ENCODE results near the gene JUNB. TPM values are rescaled to one million over a fixed set of nuclear protein-coding genes. Genes with fewer than 3 reads are reported as not detected.

The JUNB gene
- 5.7 and 6.0 TPM in 2 replicates for total RNA-seq
- long read RNA-seq, partial matches to known transcripts, result 0 of 1 reads
- long read RNA-seq, other reads (novel, unspliced or antisense), result 0 of 1 reads

DNA sequence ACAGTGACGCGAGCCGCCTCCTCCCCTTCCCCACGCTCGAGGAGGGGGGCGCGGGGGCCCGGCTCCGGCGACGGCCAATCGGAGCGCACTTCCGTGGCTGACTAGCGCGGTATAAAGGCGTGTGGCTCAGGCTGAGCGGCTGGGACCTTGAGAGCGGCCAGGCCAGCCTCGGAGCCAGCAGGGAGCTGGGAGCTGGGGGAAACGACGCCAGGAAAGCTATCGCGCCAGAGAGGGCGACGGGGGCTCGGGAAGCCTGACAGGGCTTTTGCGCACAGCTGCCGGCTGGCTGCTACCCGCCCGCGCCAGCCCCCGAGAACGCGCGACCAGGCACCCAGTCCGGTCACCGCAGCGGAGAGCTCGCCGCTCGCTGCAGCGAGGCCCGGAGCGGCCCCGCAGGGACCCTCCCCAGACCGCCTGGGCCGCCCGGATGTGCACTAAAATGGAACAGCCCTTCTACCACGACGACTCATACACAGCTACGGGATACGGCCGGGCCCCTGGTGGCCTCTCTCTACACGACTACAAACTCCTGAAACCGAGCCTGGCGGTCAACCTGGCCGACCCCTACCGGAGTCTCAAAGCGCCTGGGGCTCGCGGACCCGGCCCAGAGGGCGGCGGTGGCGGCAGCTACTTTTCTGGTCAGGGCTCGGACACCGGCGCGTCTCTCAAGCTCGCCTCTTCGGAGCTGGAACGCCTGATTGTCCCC lies at the start of gene JUNB:
Gene JUNB (plus strand): TSS at position 142 of the 706 bp plus-strand sequence. CDS start 286 bp downstream, at position 428.
- H3K9me3 Mint-ChIP-seq (ENCODE audit: low read depth), result no peaks in the 10 kb centered on the region
- H3K27me3 Mint-ChIP-seq, result peaks cover 18% of the 10 kb centered on the region
- peak within 1 kb of the TSS; percentile 80 for H3K4me3 Mint-ChIP-seq (ENCODE audit: low read depth)
- DNase-seq (ENCODE audit: low spot score, unreplicated experiment), result peak; percentile 83
- H3K4me1 Mint-ChIP-seq (ENCODE audit: low read depth), result peaks cover 18% of the 10 kb centered on the region
- H3K27ac Mint-ChIP-seq, result peak within 1 kb of the TSS; percentile 86
- TF ChIP-seq, protein P1, sequence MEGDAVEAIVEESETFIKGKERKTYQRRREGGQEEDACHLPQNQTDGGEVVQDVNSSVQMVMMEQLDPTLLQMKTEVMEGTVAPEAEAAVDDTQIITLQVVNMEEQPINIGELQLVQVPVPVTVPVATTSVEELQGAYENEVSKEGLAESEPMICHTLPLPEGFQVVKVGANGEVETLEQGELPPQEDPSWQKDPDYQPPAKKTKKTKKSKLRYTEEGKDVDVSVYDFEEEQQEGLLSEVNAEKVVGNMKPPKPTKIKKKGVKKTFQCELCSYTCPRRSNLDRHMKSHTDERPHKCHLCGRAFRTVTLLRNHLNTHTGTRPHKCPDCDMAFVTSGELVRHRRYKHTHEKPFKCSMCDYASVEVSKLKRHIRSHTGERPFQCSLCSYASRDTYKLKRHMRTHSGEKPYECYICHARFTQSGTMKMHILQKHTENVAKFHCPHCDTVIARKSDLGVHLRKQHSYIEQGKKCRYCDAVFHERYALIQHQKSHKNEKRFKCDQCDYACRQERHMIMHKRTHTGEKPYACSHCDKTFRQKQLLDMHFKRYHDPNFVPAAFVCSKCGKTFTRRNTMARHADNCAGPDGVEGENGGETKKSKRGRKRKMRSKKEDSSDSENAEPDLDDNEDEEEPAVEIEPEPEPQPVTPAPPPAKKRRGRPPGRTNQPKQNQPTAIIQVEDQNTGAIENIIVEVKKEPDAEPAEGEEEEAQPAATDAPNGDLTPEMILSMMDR (IDR thresholded peaks at IDR 0.05; ENCODE audit: unreplicated experiment), result no peak
- H3K36me3 Mint-ChIP-seq (ENCODE audit: insufficient read depth), result no peaks in the 10 kb centered on the region

DNA sequence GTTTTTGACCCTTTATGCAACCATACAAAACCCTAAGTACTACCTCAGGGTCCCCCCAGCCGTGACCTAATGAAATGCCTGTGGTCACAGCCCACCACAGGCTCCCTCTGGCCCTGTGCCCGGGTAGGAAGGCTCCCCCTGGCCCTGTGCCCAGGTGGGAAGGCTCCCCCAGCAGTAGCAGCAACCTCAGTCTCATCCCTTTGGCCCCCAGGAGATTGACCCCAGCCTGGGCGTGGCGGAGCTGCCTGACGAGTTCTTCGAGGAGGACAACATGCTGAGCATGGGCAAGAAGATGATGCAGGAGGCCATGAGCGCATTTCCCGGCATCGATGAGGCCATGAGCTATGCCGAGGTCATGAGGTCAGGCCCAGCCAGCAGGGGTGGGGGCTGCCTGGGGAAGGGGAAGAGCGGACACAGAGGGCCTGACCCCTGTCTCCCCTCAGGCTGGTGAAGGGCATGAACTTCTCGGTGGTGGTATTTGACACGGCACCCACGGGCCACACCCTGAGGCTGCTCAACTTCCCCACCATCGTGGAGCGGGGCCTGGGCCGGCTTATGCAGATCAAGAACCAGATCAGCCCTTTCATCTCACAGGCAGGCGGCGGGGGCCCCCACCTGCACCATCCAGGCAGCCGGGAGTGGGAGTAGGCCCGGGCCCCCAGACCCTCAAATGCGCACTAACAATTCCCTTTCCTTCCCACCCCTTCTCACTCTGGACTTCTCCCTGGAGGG lies 46.0 kb upstream of the JUNB start:
- Mint-ChIP-seq H3K27ac (no peak overlapping the region), H3K27me3 (peaks cover 14% of the 10 kb centered on the region), H3K4me3 (ENCODE audit: low read depth) (no peak overlapping the region), H3K4me1 (ENCODE audit: low read depth) (no peaks in the 10 kb centered on the region), H3K9me3 (ENCODE audit: low read depth) (peaks cover 5% of the 10 kb centered on the region), H3K36me3 (ENCODE audit: insufficient read depth) (peaks cover 31% of the 10 kb centered on the region)
- TF ChIP-seq, protein P1 (IDR thresholded peaks at IDR 0.05; ENCODE audit: unreplicated experiment), result no peak
- no peak for DNase-seq (ENCODE audit: low spot score, unreplicated experiment)

DNA sequence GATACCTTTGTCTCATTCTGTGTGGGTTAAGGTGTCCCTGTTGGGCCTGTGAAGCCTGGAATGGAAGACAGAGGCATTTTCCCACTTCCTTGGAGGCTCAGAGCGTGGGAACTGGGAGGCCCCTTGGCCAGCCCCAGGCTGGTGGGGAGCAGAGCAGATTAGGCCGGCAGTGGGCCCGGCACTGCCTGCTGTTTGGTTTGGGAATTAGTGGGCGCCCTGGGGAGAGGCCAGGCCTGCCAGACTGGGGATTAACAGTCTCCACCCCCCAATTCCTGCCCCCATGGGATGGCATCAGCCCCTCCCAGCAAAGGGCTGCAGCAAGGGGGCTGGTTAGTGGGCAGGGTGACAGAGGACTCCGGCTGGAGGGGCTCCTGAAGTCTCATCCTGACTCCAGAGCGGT lies 42.8 kb upstream of the JUNB start:
- no peaks in the 10 kb centered on the region for H3K4me1 Mint-ChIP-seq (ENCODE audit: low read depth)
- H3K4me3 Mint-ChIP-seq (ENCODE audit: low read depth), result no peak overlapping the region
- H3K36me3 Mint-ChIP-seq (ENCODE audit: insufficient read depth), result peaks cover 23% of the 10 kb centered on the region
- peaks cover 43% of the 10 kb centered on the region for H3K27me3 Mint-ChIP-seq
- H3K27ac Mint-ChIP-seq, result no peak overlapping the region
- no peak for DNase-seq (ENCODE audit: low spot score, unreplicated experiment)
- peaks cover 5% of the 10 kb centered on the region for H3K9me3 Mint-ChIP-seq (ENCODE audit: low read depth)
- TF ChIP-seq, protein P1 (IDR thresholded peaks at IDR 0.05; ENCODE audit: unreplicated experiment), result no peak

DNA sequence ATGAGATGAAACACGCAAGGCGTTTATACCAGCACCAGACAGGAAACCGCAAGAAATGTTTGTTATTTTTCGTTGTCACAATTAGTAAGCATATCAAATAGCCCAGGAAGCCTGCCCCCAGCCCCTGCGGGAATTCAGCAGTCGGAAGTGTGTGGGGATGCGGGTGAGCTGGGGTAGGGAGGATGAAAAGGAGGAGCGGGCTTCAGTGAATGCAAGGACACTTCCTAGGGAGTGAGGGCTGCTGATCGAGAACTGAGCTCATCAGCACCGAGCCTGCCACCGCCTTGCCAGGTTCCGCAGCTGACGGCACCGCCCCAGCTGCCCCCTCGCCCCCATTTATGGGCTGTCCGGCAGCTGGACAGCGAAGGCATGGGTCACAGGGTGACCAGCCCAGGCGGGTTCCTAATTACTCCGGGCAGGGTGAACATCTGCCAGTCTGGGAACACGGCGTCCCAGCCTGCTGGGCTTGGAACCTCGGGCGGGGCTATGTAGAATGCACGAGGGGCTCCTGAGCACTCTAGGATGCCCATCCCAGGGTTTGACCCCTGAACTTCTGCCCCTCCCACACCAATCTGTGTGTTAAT lies 41.3 kb upstream of the JUNB start:
- Mint-ChIP-seq H3K27me3 (peaks cover 46% of the 10 kb centered on the region), H3K27ac (no peak overlapping the region), H3K9me3 (ENCODE audit: low read depth) (peaks cover 5% of the 10 kb centered on the region), H3K4me1 (ENCODE audit: low read depth) (no peaks in the 10 kb centered on the region), H3K4me3 (ENCODE audit: low read depth) (no peak overlapping the region), H3K36me3 (ENCODE audit: insufficient read depth) (peaks cover 19% of the 10 kb centered on the region)
- no peak for DNase-seq (ENCODE audit: low spot score, unreplicated experiment)
- TF ChIP-seq, protein P1 (IDR thresholded peaks at IDR 0.05; ENCODE audit: unreplicated experiment), result no peak

DNA sequence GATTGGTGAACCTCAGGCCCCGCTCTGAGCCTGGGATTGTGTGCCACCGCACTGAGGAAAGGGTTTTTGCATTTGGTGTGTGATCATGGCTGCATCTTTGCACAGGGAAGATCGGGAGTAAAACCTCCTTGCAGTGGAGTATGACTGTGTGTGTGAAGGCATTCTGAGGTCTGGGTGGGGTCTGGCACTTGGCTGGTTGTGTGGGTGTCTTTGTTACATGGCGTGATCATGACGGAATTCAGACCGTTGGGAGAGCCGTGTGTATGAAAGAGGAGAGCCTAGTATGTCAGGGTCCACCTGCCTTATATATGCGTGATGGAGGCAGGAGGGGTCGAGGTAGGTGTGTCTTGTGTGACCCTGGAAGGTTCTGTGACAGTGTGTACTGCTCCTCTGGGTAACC lies 40.4 kb upstream of the JUNB start:
- H3K36me3 Mint-ChIP-seq (ENCODE audit: insufficient read depth), result peaks cover 17% of the 10 kb centered on the region
- TF ChIP-seq, protein P1 (IDR thresholded peaks at IDR 0.05; ENCODE audit: unreplicated experiment), result no peak
- no peak for DNase-seq (ENCODE audit: low spot score, unreplicated experiment)
- no peak overlapping the region for H3K27ac Mint-ChIP-seq
- H3K4me3 Mint-ChIP-seq (ENCODE audit: low read depth), result no peak overlapping the region
- H3K9me3 Mint-ChIP-seq (ENCODE audit: low read depth), result peaks cover 5% of the 10 kb centered on the region
- peaks cover 46% of the 10 kb centered on the region for H3K27me3 Mint-ChIP-seq
- no peaks in the 10 kb centered on the region for H3K4me1 Mint-ChIP-seq (ENCODE audit: low read depth)
